ENCODE measurements around the gene CAMTA2. TPM values are rescaled to one million over a fixed set of nuclear protein-coding genes. Genes with fewer than 3 reads are reported as not detected.
A peak's percentile ranks its signal among the peaks of the same experiment; 100 is the strongest.

CAMTA2 gene
- total and polyA plus RNA-seq, 9 of the 15 experiments (the other 6 are each of a cell fraction or from before 2014, with no cell fraction given): 0.24 to 25.1 (median 6.3) TPM

- no peak for TF ChIP-seq SNIP1 (IDR thresholded peaks at IDR 0.05; ENCODE audit: low read depth)
- no peak for TF ChIP-seq TCF7L2 (IDR thresholded peaks at IDR 0.05; ENCODE audit: low read depth, low read length)
- TF ChIP-seq RBM17 (IDR thresholded peaks at IDR 0.05; ENCODE audit: borderline replicate concordance, low read depth, low read length): no peak
- no peak for TF ChIP-seq ZBTB43 (CRISPR knock-in tag; IDR thresholded peaks at IDR 0.05)
- no peak for TF ChIP-seq DDX20 (tag; IDR thresholded peaks at IDR 0.05; ENCODE audit: low read depth)
- TF ChIP-seq JUND (IDR thresholded peaks at IDR 0.05; ENCODE audit: borderline replicate concordance, low read depth, low read length): no peak
- TF ChIP-seq JUND (tag; IDR thresholded peaks at IDR 0.05; ENCODE audit: borderline replicate concordance, low read depth, low read length): no peak
- peak; percentile 60 for TF ChIP-seq RBFOX2 (IDR thresholded peaks at IDR 0.05; ENCODE audit: low read depth, low read length)
- no peak for TF ChIP-seq ZNF41 (CRISPR knock-in tag; conservative IDR thresholded peaks at IDR 0.05)
- no peak for TF ChIP-seq ZNF449 (CRISPR knock-in tag; IDR thresholded peaks at IDR 0.05)
- no peak for TF ChIP-seq ZBTB34 (CRISPR knock-in tag; IDR thresholded peaks at IDR 0.05)
- no peak for TF ChIP-seq ZNF165 (CRISPR knock-in tag; IDR thresholded peaks at IDR 0.05; ENCODE audit: borderline replicate concordance)
- TF ChIP-seq ZKSCAN8 (CRISPR knock-in tag; IDR thresholded peaks at IDR 0.05): no peak
- no peak for TF ChIP-seq ZFP1 (CRISPR knock-in tag; IDR thresholded peaks at IDR 0.05)
- TF ChIP-seq FOXP4 (CRISPR knock-in tag; IDR thresholded peaks at IDR 0.05; ENCODE audit: borderline replicate concordance): no peak
- TF ChIP-seq TEAD4 (IDR thresholded peaks at IDR 0.05; ENCODE audit: low read length): no peak
- no peak for TF ChIP-seq TEAD4 (CRISPR knock-in tag; IDR thresholded peaks at IDR 0.05; ENCODE audit: borderline replicate concordance)
- no peak for TF ChIP-seq ZNF217 (CRISPR knock-in tag; IDR thresholded peaks at IDR 0.05)
- TF ChIP-seq SMAD4 (CRISPR knock-in tag; conservative IDR thresholded peaks at IDR 0.05): no peak
- TF ChIP-seq ARID2 (IDR thresholded peaks at IDR 0.05): no peak
- TF ChIP-seq GTF2F1 (IDR thresholded peaks at IDR 0.05; ENCODE audit: low read depth, low read length): no peak
- no peak for TF ChIP-seq ZNF316 (IDR thresholded peaks at IDR 0.05)
- TF ChIP-seq ZFP36 (IDR thresholded peaks at IDR 0.05; ENCODE audit: low read depth, low read length, partially characterized antibody): no peak
Measured at GRCh38 chr17:4944163-4944553, 43.3 kb downstream of the CAMTA2 start (continued).
